Fibroblast of skin of right quadriceps (primary cell): ENCODE data around the gene FBXO17.
A peak's percentile ranks its signal among the peaks of the same experiment; 100 is the strongest.

Experiments used
- DNase-seq: peaks from one replicate; pipeline ENCODE4 v3.0.0-alpha.2; 2013

FBXO17 gene

GRCh38 chr19:38912600-38913514 lies 62.7 kb downstream of the FBXO17 start:
- no peak for DNase-seq

GRCh38 chr19:38911388-38912001 lies 64.0 kb downstream of the FBXO17 start:
- no peak for DNase-seq

- no peak for DNase-seq
These were observed 65.1 kb downstream of the FBXO17 start for GRCh38 chr19:38910488-38910887.

- DNase-seq, result no peak
These were observed 66.6 kb downstream of the FBXO17 start for GRCh38 chr19:38908911-38909310.

GRCh38 chr19:38907670-38908069 lies 67.9 kb downstream of the FBXO17 start:
- DNase-seq, result no peak

- DNase-seq, result no peak
These were observed 68.3 kb downstream of the FBXO17 start for GRCh38 chr19:38907227-38907626.

- DNase-seq, result no peak
These were observed 69.9 kb downstream of the FBXO17 start for GRCh38 chr19:38905620-38906019.

- DNase-seq, result no peak
These were observed 70.7 kb downstream of the FBXO17 start for GRCh38 chr19:38904581-38905539.

- no peak for DNase-seq
These were observed 73.9 kb downstream of the FBXO17 start for GRCh38 chr19:38901683-38902082.

GRCh38 chr19:38900743-38901190 lies 74.8 kb downstream of the FBXO17 start:
- DNase-seq, result no peak

- no peak for DNase-seq
These were observed 75.3 kb downstream of the FBXO17 start for GRCh38 chr19:38900202-38900629.

GRCh38 chr19:38899447-38900201 lies 75.9 kb downstream of the FBXO17 start, which contains the start of the genes NFKBIB and SIRT2:
TSS of gene NFKBIB (plus strand) at chr19:38899969. CDS start at chr19:38900033, 64 bp downstream.
TSS of gene SIRT2 (minus strand) at chr19:38899618. CDS start at chr19:38899521, 97 bp downstream.
- peak; percentile 100 for DNase-seq

GRCh38 chr19:38898788-38899446 lies 76.6 kb downstream of the FBXO17 start:
- DNase-seq, result no peak

GRCh38 chr19:38894968-38895367 lies 80.6 kb downstream of the FBXO17 start:
- no peak for DNase-seq

GRCh38 chr19:38893341-38893771 lies 82.2 kb downstream of the FBXO17 start:
- no peak for DNase-seq

- DNase-seq, result no peak
These were observed 82.7 kb downstream of the FBXO17 start for GRCh38 chr19:38892841-38893240.

- DNase-seq, result no peak
These were observed 83.8 kb downstream of the FBXO17 start for GRCh38 chr19:38891771-38892170.
